H9 (cell line): ENCODE data around the gene PPP1R12A. TPM values are rescaled to one million over a fixed set of nuclear protein-coding genes. Genes with fewer than 3 reads are reported as not detected.

ENCODE experiments used
- DNase-seq: peaks from one replicate; pipeline ENCODE4 v3.0.0-alpha.2; 2017
- H2AFZ ChIP-seq: one replicate; pipeline ENCODE4 v1.6.1; 2013; ENCODE audit warnings: mild to moderate bottlenecking, low read length, control low read depth, moderate library complexity
- H2AK5ac ChIP-seq: 2 replicates; pipeline ENCODE4 v1.6.1; 2013; ENCODE audit warnings: low read length, control low read depth, mixed read lengths; ENCODE audit not compliant: insufficient read length
- H2BK120ac ChIP-seq: one replicate; pipeline ENCODE4 v1.6.1; 2013; ENCODE audit warnings: low read depth, mild to moderate bottlenecking, low read length, control low read depth, inconsistent platforms; ENCODE audit not compliant: poor library complexity, severe bottlenecking
- H2BK12ac ChIP-seq: 2 replicates; pipeline ENCODE4 v1.6.1; 2013; ENCODE audit warnings: low read length, control low read depth, mixed read lengths, low read depth; ENCODE audit not compliant: insufficient read length
- H2BK15ac ChIP-seq: 2 replicates; pipeline ENCODE4 v1.6.1; 2013; ENCODE audit warnings: low read depth, low read length, control low read depth
- H2BK20ac ChIP-seq: one replicate; pipeline ENCODE4 v1.6.1; 2013; ENCODE audit warnings: low read depth, mild to moderate bottlenecking, low read length, control low read depth, inconsistent platforms; ENCODE audit not compliant: poor library complexity, severe bottlenecking
- H2BK5ac ChIP-seq: 2 replicates; pipeline ENCODE4 v1.6.1; 2013; ENCODE audit warnings: low read length, control low read depth, mixed read lengths; ENCODE audit not compliant: insufficient read length
- H3K14ac ChIP-seq: 2 replicates; pipeline ENCODE4 v1.6.1; 2013; ENCODE audit warnings: low read length, control low read depth; ENCODE audit not compliant: insufficient read depth
- H3K18ac ChIP-seq: 2 replicates; pipeline ENCODE4 v1.6.1; 2013; ENCODE audit warnings: low read depth, mild to moderate bottlenecking, mixed read lengths, low read length, control low read depth; ENCODE audit not compliant: insufficient read length
- H3K23ac ChIP-seq: 2 replicates; pipeline ENCODE4 v1.6.1; 2013; ENCODE audit warnings: low read length, control low read depth, mixed read lengths, low read depth; ENCODE audit not compliant: insufficient read length
- H3K23me2 ChIP-seq: 2 replicates; pipeline ENCODE4 v1.6.1; 2013; ENCODE audit warnings: low read depth, mild to moderate bottlenecking, mixed read lengths, low read length, control low read depth; ENCODE audit not compliant: insufficient read length, poor library complexity, severe bottlenecking
- H3K27ac ChIP-seq: 2 replicates; pipeline ENCODE4 v1.5.1; 2013; ENCODE audit warnings: low read length, control low read depth, mixed read lengths, low read depth; ENCODE audit not compliant: insufficient read length
- H3K27me3 ChIP-seq: 2 replicates; pipeline ENCODE4 v1.6.1; 2013; ENCODE audit warnings: low read length, control low read depth, inconsistent platforms; ENCODE audit not compliant: insufficient read depth
- H3K4ac ChIP-seq: 2 replicates; pipeline ENCODE4 v1.6.1; 2013; ENCODE audit warnings: low read depth, mild to moderate bottlenecking, control low read depth, inconsistent platforms, low read length, moderate library complexity
- H3K4me1 ChIP-seq: 2 replicates; pipeline ENCODE4 v1.6.1; 2013; ENCODE audit warnings: low read length, control low read depth, inconsistent platforms; ENCODE audit not compliant: insufficient read depth
- H3K4me2 ChIP-seq: 2 replicates; pipeline ENCODE4 v1.6.1; 2013; ENCODE audit warnings: low read length, control low read depth, mixed read lengths; ENCODE audit not compliant: insufficient read length, insufficient read depth
- H3K56ac ChIP-seq: 2 replicates; pipeline ENCODE4 v1.6.1; 2013; ENCODE audit warnings: low read depth, mild to moderate bottlenecking, mixed read lengths, low read length, control low read depth; ENCODE audit not compliant: insufficient read length
- H3K79me1 ChIP-seq: 2 replicates; pipeline ENCODE4 v1.6.1; 2013; ENCODE audit warnings: low read depth, mild to moderate bottlenecking, moderate library complexity, low read length, control low read depth, inconsistent platforms; ENCODE audit not compliant: insufficient read depth, poor library complexity, severe bottlenecking
- H3K79me2 ChIP-seq: 2 replicates; pipeline ENCODE4 v1.6.1; 2013; ENCODE audit warnings: low read length, control low read depth, inconsistent platforms; ENCODE audit not compliant: insufficient read depth
- H3K9ac ChIP-seq: 2 replicates; pipeline ENCODE4 v1.6.1; 2013; ENCODE audit warnings: low read length, control low read depth, mixed read lengths; ENCODE audit not compliant: insufficient read length; ENCODE audit errors: extremely low read depth
- H3K9me3 ChIP-seq: one replicate; pipeline ENCODE4 v1.6.1; 2013; ENCODE audit warnings: low read depth, low read length, inconsistent platforms; ENCODE audit not compliant: control insufficient read depth
- H3T11ph ChIP-seq: one replicate; pipeline ENCODE4 v1.6.1; 2013; ENCODE audit warnings: mild to moderate bottlenecking, low read length, control low read depth, inconsistent platforms
- H4K20me1 ChIP-seq: one replicate; pipeline ENCODE4 v1.6.1; 2013; ENCODE audit not compliant: control insufficient read depth, insufficient read length, insufficient read depth
- H4K5ac ChIP-seq: 2 replicates; pipeline ENCODE4 v1.6.1; 2013; ENCODE audit warnings: low read depth, mild to moderate bottlenecking, mixed read lengths, low read length, control low read depth; ENCODE audit not compliant: insufficient read length
- H4K8ac ChIP-seq: replicated peaks from 2 replicates; pipeline ENCODE4 v1.6.1; 2013; ENCODE audit warnings: low read length, control low read depth, mixed read lengths, low read depth; ENCODE audit not compliant: insufficient read length
- H4K91ac ChIP-seq: 2 replicates; pipeline ENCODE4 v1.6.1; 2013; ENCODE audit warnings: low read depth, mild to moderate bottlenecking, moderate library complexity, mixed read lengths, low read length, control low read depth; ENCODE audit not compliant: insufficient read length
- H3K27ac Mint-ChIP-seq, 3 experiments: 2 replicates in 2 of 3; 3 replicates in 1 of 3; pipeline ENCODE4 v1.8.0; 2020 to 2021; ENCODE audit warnings: mixed read lengths in 3 of 3, mild to moderate bottlenecking in 1 of 3, moderate library complexity in 1 of 3
- H3K27me3 Mint-ChIP-seq: 2 replicates; pipeline ENCODE4 v1.8.0; 2021; ENCODE audit warnings: low read depth, mild to moderate bottlenecking, moderate library complexity, mixed read lengths
- H3K36me3 Mint-ChIP-seq, 3 experiments: 2 replicates in 2 of 3; 3 replicates in 1 of 3; pipeline ENCODE4 v1.8.0; 2020 to 2021; ENCODE audit warnings: low read depth in 3 of 3, mixed read lengths in 3 of 3; ENCODE audit not compliant: insufficient read depth in 1 of 3
- H3K4me1 Mint-ChIP-seq, 2 experiments: 2 replicates each; pipeline ENCODE4 v1.8.0; 2020; ENCODE audit warnings: mixed read lengths in 2 of 2
- H3K4me3 Mint-ChIP-seq, 2 experiments: 2 replicates in 1 of 2; 3 replicates in 1 of 2; pipeline ENCODE4 v1.8.0; 2020 to 2021; ENCODE audit warnings: mild to moderate bottlenecking in 2 of 2, mixed read lengths in 2 of 2, moderate library complexity in 1 of 2
- H3K9me3 Mint-ChIP-seq, 2 experiments: 2 replicates in 1 of 2; 3 replicates in 1 of 2; pipeline ENCODE4 v1.8.0; 2020; ENCODE audit warnings: mild to moderate bottlenecking in 2 of 2, mixed read lengths in 2 of 2, moderate library complexity in 1 of 2
- WGBS: extraction: QIAGEN DNeasy Blood & Tissue Kit; methylation state at CpG from one replicate; pipeline ENCODE4 v1.1.7; 2013; ENCODE audit warnings: missing lambda C conversion rate, low lambda C conversion rate, mixed read lengths; ENCODE audit not compliant: insufficient read length; ENCODE audit errors: extremely low coverage; 5-methylcytosine and 5-hydroxymethylcytosine counted together
- total RNA-seq: library from RNA; stranded (reverse); gene quantifications from 2 replicates; pipeline ENCODE4 v1.2.1, GENCODE V29; 2021
- TF ChIP-seq, protein P1 (sequence below): fragments of 200-600 bp; sonication (generic); conservative IDR thresholded peaks from 3 replicates; pipeline ENCODE4 v1.8.0; 2021; ENCODE audit warnings: antibody characterized with exemption, mild to moderate bottlenecking

PPP1R12A gene
- total RNA-seq, 1 experiment from 2014 or later = 93.5 TPM

DNA sequence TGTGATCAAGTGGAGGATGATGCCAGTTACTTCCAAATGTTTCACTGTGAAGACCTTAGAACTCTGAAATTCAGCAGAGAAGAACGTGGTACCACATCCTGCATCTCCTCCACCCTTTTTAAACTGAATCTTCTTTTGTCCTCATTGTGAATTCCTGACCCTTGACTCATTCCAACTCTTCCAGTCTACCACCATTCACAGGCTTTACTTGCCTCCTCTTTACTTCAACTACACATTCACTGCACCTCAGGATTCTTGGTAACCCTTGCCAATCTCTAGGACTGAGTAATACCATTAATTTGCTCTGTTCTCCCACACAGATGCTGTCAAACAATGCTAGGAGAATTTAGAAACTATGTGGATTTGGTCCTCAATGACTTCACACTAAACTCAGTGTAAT is 37.3 kb downstream of the PPP1R12A start:
- Histone ChIP-seq H3K4me1 (no peaks in the 10 kb centered on the region), H2BK120ac (no peak overlapping the region), H3K4me2 (no peak overlapping the region), H3K27me3 (no peaks in the 10 kb centered on the region), H3K27ac (no peak overlapping the region), H4K91ac (no peak overlapping the region), H3K79me2 (peaks cover 10% of the 10 kb centered on the region; the same call in 1 of the 2 replicates), H4K20me1 (peaks cover 4% of the 10 kb centered on the region), H3K56ac (no peak overlapping the region), H3K14ac (no peak overlapping the region), H3T11ph (no peak overlapping the region), H4K8ac (no peak overlapping the region), H3K18ac (no peak overlapping the region), H4K5ac (no peak overlapping the region), H3K9me3 (no peaks in the 10 kb centered on the region), H2BK12ac (no peak overlapping the region), H3K23ac (no peak overlapping the region), H2AK5ac (no peak overlapping the region), H3K79me1 (peaks cover 3% of the 10 kb centered on the region), H3K9ac (no peak overlapping the region), H2BK15ac (no peak overlapping the region), H2BK20ac (no peak overlapping the region), H2BK5ac (no peak overlapping the region), H3K4ac (no peak overlapping the region), H2AFZ (no peak overlapping the region), H3K23me2 (no peaks in the 10 kb centered on the region)
- peak overlapping the region in 1 of 3 experiments; percentile 0; a peak in 2 of 7 replicates for H3K27ac Mint-ChIP-seq
- H3K36me3 Mint-ChIP-seq = no peaks in the 10 kb centered on the region
- no peak for DNase-seq
- no CpG with 5 or more reads among the region's 1 CpG for WGBS
- no peaks in the 10 kb centered on the region for H3K27me3 Mint-ChIP-seq
- H3K9me3 Mint-ChIP-seq = no peaks in the 10 kb centered on the region
- no peak overlapping the region for H3K4me3 Mint-ChIP-seq
- TF ChIP-seq, protein P1, sequence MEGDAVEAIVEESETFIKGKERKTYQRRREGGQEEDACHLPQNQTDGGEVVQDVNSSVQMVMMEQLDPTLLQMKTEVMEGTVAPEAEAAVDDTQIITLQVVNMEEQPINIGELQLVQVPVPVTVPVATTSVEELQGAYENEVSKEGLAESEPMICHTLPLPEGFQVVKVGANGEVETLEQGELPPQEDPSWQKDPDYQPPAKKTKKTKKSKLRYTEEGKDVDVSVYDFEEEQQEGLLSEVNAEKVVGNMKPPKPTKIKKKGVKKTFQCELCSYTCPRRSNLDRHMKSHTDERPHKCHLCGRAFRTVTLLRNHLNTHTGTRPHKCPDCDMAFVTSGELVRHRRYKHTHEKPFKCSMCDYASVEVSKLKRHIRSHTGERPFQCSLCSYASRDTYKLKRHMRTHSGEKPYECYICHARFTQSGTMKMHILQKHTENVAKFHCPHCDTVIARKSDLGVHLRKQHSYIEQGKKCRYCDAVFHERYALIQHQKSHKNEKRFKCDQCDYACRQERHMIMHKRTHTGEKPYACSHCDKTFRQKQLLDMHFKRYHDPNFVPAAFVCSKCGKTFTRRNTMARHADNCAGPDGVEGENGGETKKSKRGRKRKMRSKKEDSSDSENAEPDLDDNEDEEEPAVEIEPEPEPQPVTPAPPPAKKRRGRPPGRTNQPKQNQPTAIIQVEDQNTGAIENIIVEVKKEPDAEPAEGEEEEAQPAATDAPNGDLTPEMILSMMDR = no peak
- H3K4me1 Mint-ChIP-seq = peaks cover 11 to 16% of the 10 kb centered on the region in 2 experiments
